OCI-LY3 (cell line): ENCODE results near the gene CPEB1.

ENCODE experiments used
- EZH2phosphoT487 ChIP-seq: fragments of 200-600 bp; shearing (Covaris generic); IDR thresholded peaks from 2 replicates; pipeline ENCODE4 v1.6.1; 2018; ENCODE audit warnings: antibody characterized with exemption, mixed run types, low read depth
- TF ChIP-seq, protein P1 (sequence below): fragments of 200-600, 300-600 bp; sonication (generic); IDR thresholded peaks from 2 replicates; pipeline ENCODE4 v1.5.1; 2014; ENCODE audit warnings: antibody characterized with exemption, low read length, low read depth

DNA sequence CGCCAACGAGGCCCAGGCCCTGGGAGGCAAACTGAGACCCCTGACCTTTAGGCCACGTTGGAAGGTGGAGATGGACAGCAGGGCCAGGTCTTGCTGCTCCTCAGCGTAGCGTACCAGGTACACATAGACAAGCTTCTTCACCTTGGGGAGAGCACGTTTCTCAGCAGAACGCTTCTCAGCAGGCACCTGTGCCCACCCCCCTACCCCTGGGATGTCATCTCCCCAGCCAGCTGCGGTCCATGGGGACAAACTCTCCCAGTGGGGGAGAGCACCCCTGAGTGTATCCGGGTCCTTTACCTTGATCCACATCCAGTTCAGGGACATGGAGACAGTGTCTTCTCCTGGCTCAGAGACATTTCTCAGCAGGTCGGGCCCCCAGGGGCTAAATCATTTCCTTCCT is 41.5 kb upstream of the CPEB1 start:
- TF ChIP-seq, protein P1, sequence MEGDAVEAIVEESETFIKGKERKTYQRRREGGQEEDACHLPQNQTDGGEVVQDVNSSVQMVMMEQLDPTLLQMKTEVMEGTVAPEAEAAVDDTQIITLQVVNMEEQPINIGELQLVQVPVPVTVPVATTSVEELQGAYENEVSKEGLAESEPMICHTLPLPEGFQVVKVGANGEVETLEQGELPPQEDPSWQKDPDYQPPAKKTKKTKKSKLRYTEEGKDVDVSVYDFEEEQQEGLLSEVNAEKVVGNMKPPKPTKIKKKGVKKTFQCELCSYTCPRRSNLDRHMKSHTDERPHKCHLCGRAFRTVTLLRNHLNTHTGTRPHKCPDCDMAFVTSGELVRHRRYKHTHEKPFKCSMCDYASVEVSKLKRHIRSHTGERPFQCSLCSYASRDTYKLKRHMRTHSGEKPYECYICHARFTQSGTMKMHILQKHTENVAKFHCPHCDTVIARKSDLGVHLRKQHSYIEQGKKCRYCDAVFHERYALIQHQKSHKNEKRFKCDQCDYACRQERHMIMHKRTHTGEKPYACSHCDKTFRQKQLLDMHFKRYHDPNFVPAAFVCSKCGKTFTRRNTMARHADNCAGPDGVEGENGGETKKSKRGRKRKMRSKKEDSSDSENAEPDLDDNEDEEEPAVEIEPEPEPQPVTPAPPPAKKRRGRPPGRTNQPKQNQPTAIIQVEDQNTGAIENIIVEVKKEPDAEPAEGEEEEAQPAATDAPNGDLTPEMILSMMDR: no peak
- no peak for TF ChIP-seq EZH2phosphoT487
